ENCODE measurements around the gene PDLIM5. TPM values are rescaled to one million over a fixed set of nuclear protein-coding genes. Genes with fewer than 3 reads are reported as not detected.

Gene PDLIM5
- total and polyA plus RNA-seq, 2 of the 8 experiments (the other 6 are each of a cell fraction or from before 2014, with no cell fraction given), result 37.3 to 62.1 TPM

DNA sequence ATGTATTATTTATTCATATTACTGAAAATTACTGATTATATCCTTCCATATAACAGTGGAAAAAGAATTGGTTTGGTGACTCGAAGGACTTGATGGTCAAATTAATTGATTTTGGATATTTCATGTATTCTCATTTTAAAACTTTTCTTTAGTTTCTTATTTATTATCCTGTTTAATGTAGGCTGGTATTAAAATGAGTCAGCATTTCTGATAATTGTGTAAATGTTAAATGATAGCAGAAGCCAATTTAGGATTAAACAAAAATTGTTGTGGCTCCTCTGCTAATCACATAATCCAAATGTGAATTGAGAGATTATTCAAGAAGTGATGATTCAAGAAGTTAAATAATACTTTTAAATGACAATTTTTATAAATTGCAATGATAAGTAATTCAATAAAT, 38.7 kb downstream of the PDLIM5 start (continued):
- TF ChIP-seq, protein P1, sequence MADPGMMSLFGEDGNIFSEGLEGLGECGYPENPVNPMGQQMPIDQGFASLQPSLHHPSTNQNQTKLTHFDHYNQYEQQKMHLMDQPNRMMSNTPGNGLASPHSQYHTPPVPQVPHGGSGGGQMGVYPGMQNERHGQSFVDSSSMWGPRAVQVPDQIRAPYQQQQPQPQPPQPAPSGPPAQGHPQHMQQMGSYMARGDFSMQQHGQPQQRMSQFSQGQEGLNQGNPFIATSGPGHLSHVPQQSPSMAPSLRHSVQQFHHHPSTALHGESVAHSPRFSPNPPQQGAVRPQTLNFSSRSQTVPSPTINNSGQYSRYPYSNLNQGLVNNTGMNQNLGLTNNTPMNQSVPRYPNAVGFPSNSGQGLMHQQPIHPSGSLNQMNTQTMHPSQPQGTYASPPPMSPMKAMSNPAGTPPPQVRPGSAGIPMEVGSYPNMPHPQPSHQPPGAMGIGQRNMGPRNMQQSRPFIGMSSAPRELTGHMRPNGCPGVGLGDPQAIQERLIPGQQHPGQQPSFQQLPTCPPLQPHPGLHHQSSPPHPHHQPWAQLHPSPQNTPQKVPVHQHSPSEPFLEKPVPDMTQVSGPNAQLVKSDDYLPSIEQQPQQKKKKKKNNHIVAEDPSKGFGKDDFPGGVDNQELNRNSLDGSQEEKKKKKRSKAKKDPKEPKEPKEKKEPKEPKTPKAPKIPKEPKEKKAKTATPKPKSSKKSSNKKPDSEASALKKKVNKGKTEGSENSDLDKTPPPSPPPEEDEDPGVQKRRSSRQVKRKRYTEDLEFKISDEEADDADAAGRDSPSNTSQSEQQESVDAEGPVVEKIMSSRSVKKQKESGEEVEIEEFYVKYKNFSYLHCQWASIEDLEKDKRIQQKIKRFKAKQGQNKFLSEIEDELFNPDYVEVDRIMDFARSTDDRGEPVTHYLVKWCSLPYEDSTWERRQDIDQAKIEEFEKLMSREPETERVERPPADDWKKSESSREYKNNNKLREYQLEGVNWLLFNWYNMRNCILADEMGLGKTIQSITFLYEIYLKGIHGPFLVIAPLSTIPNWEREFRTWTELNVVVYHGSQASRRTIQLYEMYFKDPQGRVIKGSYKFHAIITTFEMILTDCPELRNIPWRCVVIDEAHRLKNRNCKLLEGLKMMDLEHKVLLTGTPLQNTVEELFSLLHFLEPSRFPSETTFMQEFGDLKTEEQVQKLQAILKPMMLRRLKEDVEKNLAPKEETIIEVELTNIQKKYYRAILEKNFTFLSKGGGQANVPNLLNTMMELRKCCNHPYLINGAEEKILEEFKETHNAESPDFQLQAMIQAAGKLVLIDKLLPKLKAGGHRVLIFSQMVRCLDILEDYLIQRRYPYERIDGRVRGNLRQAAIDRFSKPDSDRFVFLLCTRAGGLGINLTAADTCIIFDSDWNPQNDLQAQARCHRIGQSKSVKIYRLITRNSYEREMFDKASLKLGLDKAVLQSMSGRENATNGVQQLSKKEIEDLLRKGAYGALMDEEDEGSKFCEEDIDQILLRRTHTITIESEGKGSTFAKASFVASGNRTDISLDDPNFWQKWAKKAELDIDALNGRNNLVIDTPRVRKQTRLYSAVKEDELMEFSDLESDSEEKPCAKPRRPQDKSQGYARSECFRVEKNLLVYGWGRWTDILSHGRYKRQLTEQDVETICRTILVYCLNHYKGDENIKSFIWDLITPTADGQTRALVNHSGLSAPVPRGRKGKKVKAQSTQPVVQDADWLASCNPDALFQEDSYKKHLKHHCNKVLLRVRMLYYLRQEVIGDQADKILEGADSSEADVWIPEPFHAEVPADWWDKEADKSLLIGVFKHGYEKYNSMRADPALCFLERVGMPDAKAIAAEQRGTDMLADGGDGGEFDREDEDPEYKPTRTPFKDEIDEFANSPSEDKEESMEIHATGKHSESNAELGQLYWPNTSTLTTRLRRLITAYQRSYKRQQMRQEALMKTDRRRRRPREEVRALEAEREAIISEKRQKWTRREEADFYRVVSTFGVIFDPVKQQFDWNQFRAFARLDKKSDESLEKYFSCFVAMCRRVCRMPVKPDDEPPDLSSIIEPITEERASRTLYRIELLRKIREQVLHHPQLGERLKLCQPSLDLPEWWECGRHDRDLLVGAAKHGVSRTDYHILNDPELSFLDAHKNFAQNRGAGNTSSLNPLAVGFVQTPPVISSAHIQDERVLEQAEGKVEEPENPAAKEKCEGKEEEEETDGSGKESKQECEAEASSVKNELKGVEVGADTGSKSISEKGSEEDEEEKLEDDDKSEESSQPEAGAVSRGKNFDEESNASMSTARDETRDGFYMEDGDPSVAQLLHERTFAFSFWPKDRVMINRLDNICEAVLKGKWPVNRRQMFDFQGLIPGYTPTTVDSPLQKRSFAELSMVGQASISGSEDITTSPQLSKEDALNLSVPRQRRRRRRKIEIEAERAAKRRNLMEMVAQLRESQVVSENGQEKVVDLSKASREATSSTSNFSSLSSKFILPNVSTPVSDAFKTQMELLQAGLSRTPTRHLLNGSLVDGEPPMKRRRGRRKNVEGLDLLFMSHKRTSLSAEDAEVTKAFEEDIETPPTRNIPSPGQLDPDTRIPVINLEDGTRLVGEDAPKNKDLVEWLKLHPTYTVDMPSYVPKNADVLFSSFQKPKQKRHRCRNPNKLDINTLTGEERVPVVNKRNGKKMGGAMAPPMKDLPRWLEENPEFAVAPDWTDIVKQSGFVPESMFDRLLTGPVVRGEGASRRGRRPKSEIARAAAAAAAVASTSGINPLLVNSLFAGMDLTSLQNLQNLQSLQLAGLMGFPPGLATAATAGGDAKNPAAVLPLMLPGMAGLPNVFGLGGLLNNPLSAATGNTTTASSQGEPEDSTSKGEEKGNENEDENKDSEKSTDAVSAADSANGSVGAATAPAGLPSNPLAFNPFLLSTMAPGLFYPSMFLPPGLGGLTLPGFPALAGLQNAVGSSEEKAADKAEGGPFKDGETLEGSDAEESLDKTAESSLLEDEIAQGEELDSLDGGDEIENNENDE (IDR thresholded peaks at IDR 0.05; ENCODE audit: insufficient replicate concordance, low read length), result no peak
- TF ChIP-seq EGR1 (IDR thresholded peaks at IDR 0.05; ENCODE audit: borderline replicate concordance, low read depth, low read length), result no peak
- TF ChIP-seq SIN3A (conservative IDR thresholded peaks at IDR 0.05 in 1 of 2, IDR thresholded peaks at IDR 0.05 in 1 of 2; ENCODE audit: low read depth in 1 of 2, low read length in 2 of 2), result no peak
- no peak for TF ChIP-seq CREB1 (IDR thresholded peaks at IDR 0.05)
- TF ChIP-seq JUND (IDR thresholded peaks at IDR 0.05; ENCODE audit: low read length), result no peak
- TF ChIP-seq KDM4A (IDR thresholded peaks at IDR 0.05; ENCODE audit: low read depth, low read length, severe bottlenecking), result no peak
- TF ChIP-seq GTF2F1 (IDR thresholded peaks at IDR 0.05; ENCODE audit: borderline replicate concordance, low read depth, low read length), result no peak
- TF ChIP-seq JUN (IDR thresholded peaks at IDR 0.05; ENCODE audit: low read depth, low read length), result no peak
- no peak for TF ChIP-seq BACH1 (IDR thresholded peaks at IDR 0.05; ENCODE audit: low read length)
- no peak for TF ChIP-seq SAP30 (IDR thresholded peaks at IDR 0.05; ENCODE audit: insufficient read depth, insufficient replicate concordance, low read length)
- no peak for TF ChIP-seq BRCA1 (IDR thresholded peaks at IDR 0.05; ENCODE audit: low read depth, low read length)
- no peak for TF ChIP-seq TAF1 (IDR thresholded peaks at IDR 0.05; ENCODE audit: low read depth, low read length)
- no peak for TF ChIP-seq TCF12 (IDR thresholded peaks at IDR 0.05; ENCODE audit: low read depth, low read length)

All from H1 (cell line).